ENCODE data around the gene TCHHL1.
A peak's percentile ranks its signal among the peaks of the same experiment; 100 is the strongest.

Gene TCHHL1

GRCh38 chr1:152034654-152035538 lies 54.0 kb downstream of the TCHHL1 start:
- Histone ChIP-seq H3K9ac (ENCODE audit: low read length) (no peak overlapping the region; the same call in 1 of the 2 replicates), H4K20me1 (ENCODE audit: insufficient read depth, low read length) (no peaks in the 10 kb centered on the region), H3K9me3 (ENCODE audit: low read length) (no peaks in the 10 kb centered on the region), H3K4me1 (ENCODE audit: insufficient read depth, low read length, severe bottlenecking) (peaks cover 38% of the 10 kb centered on the region), H2AFZ (ENCODE audit: low read length) (peak overlapping the region; percentile 53; the same call in 1 of the 2 replicates), H3K27me3 (ENCODE audit: insufficient read depth, low read length) (no peaks in the 10 kb centered on the region), H3K4me2 (ENCODE audit: low read length) (peak overlapping the region; percentile 73; the same call in 1 of the 2 replicates), H3K9me2 (ENCODE audit: low read depth, low read length) (no peaks in the 10 kb centered on the region), H3K27ac (ENCODE audit: low read depth, low read length, poor library complexity, severe bottlenecking) (peak overlapping the region; percentile 66), H3K36me3 (ENCODE audit: insufficient read depth, low read length) (no peaks in the 10 kb centered on the region), H3K4me3 (ENCODE audit: low read depth, low read length, poor library complexity, severe bottlenecking) (peak overlapping the region; percentile 63), H3K79me2 (ENCODE audit: insufficient read depth, low read length) (no peaks in the 10 kb centered on the region), H3F3A (ENCODE audit: insufficient read depth, low read length) (no peaks in the 10 kb centered on the region)
- TF ChIP-seq EZH2 (IDR thresholded peaks at IDR 0.05; ENCODE audit: borderline replicate concordance, low read length) (no peak), CTCF (IDR thresholded peaks at IDR 0.05; ENCODE audit: low read length) (peak; percentile 72)

- Histone ChIP-seq H3K36me3 (ENCODE audit: insufficient read depth, low read length) (no peaks in the 10 kb centered on the region), H3K4me2 (ENCODE audit: low read length) (peak overlapping the region; percentile 42; the same call in 1 of the 2 replicates), H3K9me3 (ENCODE audit: low read length) (no peaks in the 10 kb centered on the region), H3K79me2 (ENCODE audit: insufficient read depth, low read length) (no peaks in the 10 kb centered on the region), H3K27ac (ENCODE audit: low read depth, low read length, poor library complexity, severe bottlenecking) (no peak overlapping the region), H3F3A (ENCODE audit: insufficient read depth, low read length) (no peaks in the 10 kb centered on the region), H3K9me2 (ENCODE audit: low read depth, low read length) (no peaks in the 10 kb centered on the region), H3K4me3 (ENCODE audit: low read depth, low read length, poor library complexity, severe bottlenecking) (no peak overlapping the region), H4K20me1 (ENCODE audit: insufficient read depth, low read length) (no peaks in the 10 kb centered on the region), H3K4me1 (ENCODE audit: insufficient read depth, low read length, severe bottlenecking) (peaks cover 38% of the 10 kb centered on the region), H3K27me3 (ENCODE audit: insufficient read depth, low read length) (no peaks in the 10 kb centered on the region), H3K9ac (ENCODE audit: low read length) (no peak overlapping the region), H2AFZ (ENCODE audit: low read length) (peak overlapping the region; percentile 53; the same call in 1 of the 2 replicates)
- no peak for TF ChIP-seq CTCF (IDR thresholded peaks at IDR 0.05; ENCODE audit: low read length)
Measured at GRCh38 chr1:152034324-152034653, 54.6 kb downstream of the TCHHL1 start.

Data from OCI-LY1 (cell line).